ENCODE results near the gene TLE4. TPM values are rescaled to one million over a fixed set of nuclear protein-coding genes. Genes with fewer than 3 reads are reported as not detected.

TLE4 gene
- total RNA-seq, 1 experiment from 2014 or later, result 8.1 TPM

DNA sequence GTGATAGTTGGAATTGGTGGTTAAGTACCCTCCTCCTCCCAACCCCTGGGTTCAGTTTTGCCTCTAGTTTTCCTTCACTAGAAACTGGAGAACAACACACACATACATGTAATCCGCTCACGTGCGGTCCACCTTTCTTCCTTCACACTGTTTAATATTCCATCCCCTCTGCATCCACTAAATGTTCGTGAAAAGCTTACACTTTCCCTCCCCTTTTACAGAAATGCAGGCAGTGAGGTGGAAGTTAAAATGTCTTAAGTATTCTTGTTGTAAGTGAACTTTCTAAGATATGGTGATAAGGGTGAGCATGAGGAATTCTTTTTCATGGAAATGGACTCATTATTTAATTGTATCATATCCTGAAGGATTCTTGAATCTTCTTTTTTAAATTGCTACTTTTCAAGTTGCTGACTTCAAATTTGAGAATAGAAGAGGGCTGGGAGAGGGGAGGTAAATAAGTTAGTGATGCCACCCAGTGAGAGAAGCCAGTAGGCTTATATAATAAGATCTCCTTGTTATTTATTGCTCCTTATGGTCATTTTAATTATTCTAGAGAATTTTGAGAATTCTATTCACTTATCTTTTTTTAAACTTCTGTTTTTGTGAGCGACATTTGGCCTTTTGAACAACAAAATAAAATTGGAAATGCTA is 90.2 kb downstream of the TLE4 start:
- Histone ChIP-seq H3K9me3 (no peaks in the 10 kb centered on the region), H3K4me3 (ENCODE audit: low read depth, low read length) (no peak overlapping the region), H3K4me1 (no peaks in the 10 kb centered on the region), H3K27me3 (replicated peaks; ENCODE audit: control insufficient read depth, insufficient read depth, low read length) (no peaks in the 10 kb centered on the region), H3K36me3 (ENCODE audit: control insufficient read depth, insufficient read depth, low read length) (no peaks in the 10 kb centered on the region)
- H3K36me3 Mint-ChIP-seq (ENCODE audit: insufficient read depth, unreplicated experiment), result no peaks in the 10 kb centered on the region
- H3K27ac Mint-ChIP-seq (ENCODE audit: unreplicated experiment), result no peak overlapping the region
- TF ChIP-seq, protein P1, sequence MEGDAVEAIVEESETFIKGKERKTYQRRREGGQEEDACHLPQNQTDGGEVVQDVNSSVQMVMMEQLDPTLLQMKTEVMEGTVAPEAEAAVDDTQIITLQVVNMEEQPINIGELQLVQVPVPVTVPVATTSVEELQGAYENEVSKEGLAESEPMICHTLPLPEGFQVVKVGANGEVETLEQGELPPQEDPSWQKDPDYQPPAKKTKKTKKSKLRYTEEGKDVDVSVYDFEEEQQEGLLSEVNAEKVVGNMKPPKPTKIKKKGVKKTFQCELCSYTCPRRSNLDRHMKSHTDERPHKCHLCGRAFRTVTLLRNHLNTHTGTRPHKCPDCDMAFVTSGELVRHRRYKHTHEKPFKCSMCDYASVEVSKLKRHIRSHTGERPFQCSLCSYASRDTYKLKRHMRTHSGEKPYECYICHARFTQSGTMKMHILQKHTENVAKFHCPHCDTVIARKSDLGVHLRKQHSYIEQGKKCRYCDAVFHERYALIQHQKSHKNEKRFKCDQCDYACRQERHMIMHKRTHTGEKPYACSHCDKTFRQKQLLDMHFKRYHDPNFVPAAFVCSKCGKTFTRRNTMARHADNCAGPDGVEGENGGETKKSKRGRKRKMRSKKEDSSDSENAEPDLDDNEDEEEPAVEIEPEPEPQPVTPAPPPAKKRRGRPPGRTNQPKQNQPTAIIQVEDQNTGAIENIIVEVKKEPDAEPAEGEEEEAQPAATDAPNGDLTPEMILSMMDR (IDR thresholded peaks at IDR 0.05; ENCODE audit: insufficient read depth in 1 of 2, low read depth in 1 of 2, low read length in 1 of 2, severe bottlenecking in 1 of 2, unreplicated experiment in 1 of 2), result no peak
- H3K27me3 Mint-ChIP-seq (ENCODE audit: insufficient read depth, unreplicated experiment), result no peaks in the 10 kb centered on the region
- ChIA-PET POLR2A (no interaction called here), CTCF (no interaction called here)
- intact Hi-C loops (cut with micrococcal nuclease; ENCODE audit: unreplicated experiment), result no loop called here
- H3K4me1 Mint-ChIP-seq (ENCODE audit: low read depth, unreplicated experiment), result no peaks in the 10 kb centered on the region
- BruUV-seq (replicated peaks), result no TSS peak
- H3K4me3 Mint-ChIP-seq (ENCODE audit: unreplicated experiment), result no peak overlapping the region
- no peak for DNase-seq
- no peaks in the 10 kb centered on the region for H3K9me3 Mint-ChIP-seq (ENCODE audit: unreplicated experiment)

DNA sequence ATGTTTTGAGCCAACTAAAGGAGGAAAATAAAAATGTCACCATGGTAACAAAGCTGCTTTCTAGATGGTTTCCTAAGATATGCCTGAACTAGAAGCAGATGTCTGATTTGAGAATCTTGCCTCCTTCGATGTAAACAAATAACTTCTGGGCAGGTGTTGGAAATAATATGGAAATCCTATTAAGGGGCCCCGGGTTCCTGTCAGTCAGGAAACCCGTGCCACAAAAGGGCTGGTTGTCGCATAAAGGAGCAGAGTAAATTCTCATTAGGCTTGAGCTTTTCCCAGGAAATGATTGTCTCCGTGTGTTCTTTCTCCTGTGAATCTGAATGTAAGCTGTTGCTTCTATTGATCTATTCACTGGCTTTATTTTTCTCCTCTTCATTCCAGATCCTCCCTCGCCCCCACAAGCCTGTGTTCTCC is 90.8 kb downstream of the TLE4 start:
- H3K27me3 Mint-ChIP-seq (ENCODE audit: insufficient read depth, unreplicated experiment), result no peaks in the 10 kb centered on the region
- Histone ChIP-seq H3K27me3 (replicated peaks; ENCODE audit: control insufficient read depth, insufficient read depth, low read length) (no peaks in the 10 kb centered on the region), H3K4me3 (ENCODE audit: low read depth, low read length) (no peak overlapping the region), H3K4me1 (no peaks in the 10 kb centered on the region), H3K36me3 (ENCODE audit: control insufficient read depth, insufficient read depth, low read length) (no peaks in the 10 kb centered on the region), H3K9me3 (no peaks in the 10 kb centered on the region)
- ChIA-PET POLR2A (no interaction called here), CTCF (no interaction called here)
- TF ChIP-seq, protein P1 (IDR thresholded peaks at IDR 0.05; ENCODE audit: insufficient read depth in 1 of 2, low read depth in 1 of 2, low read length in 1 of 2, severe bottlenecking in 1 of 2, unreplicated experiment in 1 of 2), result no peak
- H3K4me1 Mint-ChIP-seq (ENCODE audit: low read depth, unreplicated experiment), result no peaks in the 10 kb centered on the region
- no TSS peak for BruUV-seq (replicated peaks)
- no peak for DNase-seq
- no peaks in the 10 kb centered on the region for H3K36me3 Mint-ChIP-seq (ENCODE audit: insufficient read depth, unreplicated experiment)
- H3K27ac Mint-ChIP-seq (ENCODE audit: unreplicated experiment), result no peak overlapping the region
- intact Hi-C loops (cut with micrococcal nuclease; ENCODE audit: unreplicated experiment), result no loop called here
- H3K9me3 Mint-ChIP-seq (ENCODE audit: unreplicated experiment), result no peaks in the 10 kb centered on the region
- no peak overlapping the region for H3K4me3 Mint-ChIP-seq (ENCODE audit: unreplicated experiment)

DNA sequence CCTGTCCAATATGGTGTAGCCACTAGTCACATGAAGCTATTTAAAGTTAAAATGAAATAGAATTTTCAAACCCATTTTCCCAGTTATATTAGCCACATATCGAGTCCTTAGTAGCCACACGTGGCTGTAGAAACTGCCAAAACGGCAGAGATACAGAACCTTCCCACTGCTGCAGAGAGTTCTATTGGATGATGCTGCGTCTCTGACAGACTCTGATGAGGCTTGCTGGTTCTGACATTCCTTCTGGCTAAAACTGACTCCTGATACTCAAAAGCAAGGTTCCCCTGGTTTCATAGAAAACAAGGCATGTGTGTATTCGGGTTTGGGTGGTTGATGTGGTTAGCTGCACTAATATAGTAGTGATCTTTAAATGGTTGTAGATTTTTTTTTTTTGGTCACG is 91.5 kb downstream of the TLE4 start:
- H3K4me1 ChIP-seq, result no peaks in the 10 kb centered on the region
- intact Hi-C loops (cut with micrococcal nuclease; ENCODE audit: unreplicated experiment), result no loop called here
- Mint-ChIP-seq H3K36me3 (ENCODE audit: insufficient read depth, unreplicated experiment) (no peaks in the 10 kb centered on the region), H3K4me3 (ENCODE audit: unreplicated experiment) (no peak overlapping the region), H3K9me3 (ENCODE audit: unreplicated experiment) (no peaks in the 10 kb centered on the region), H3K4me1 (ENCODE audit: low read depth, unreplicated experiment) (no peaks in the 10 kb centered on the region), H3K27ac (ENCODE audit: unreplicated experiment) (no peak overlapping the region), H3K27me3 (ENCODE audit: insufficient read depth, unreplicated experiment) (no peaks in the 10 kb centered on the region)
- TF ChIP-seq, protein P1 (IDR thresholded peaks at IDR 0.05; ENCODE audit: insufficient read depth in 1 of 2, low read depth in 1 of 2, low read length in 1 of 2, severe bottlenecking in 1 of 2, unreplicated experiment in 1 of 2), result no peak
- POLR2A ChIA-PET, result no interaction called here
- H3K36me3 ChIP-seq (ENCODE audit: control insufficient read depth, insufficient read depth, low read length), result no peaks in the 10 kb centered on the region
- DNase-seq, result no peak
- BruUV-seq (replicated peaks), result no TSS peak
- no peaks in the 10 kb centered on the region for H3K9me3 ChIP-seq
- H3K27me3 ChIP-seq (replicated peaks; ENCODE audit: control insufficient read depth, insufficient read depth, low read length), result no peaks in the 10 kb centered on the region
- H3K4me3 ChIP-seq (ENCODE audit: low read depth, low read length), result no peak overlapping the region
- CTCF ChIA-PET, result no interaction called here
